Activated CD4-positive, alpha-beta T cell treated with anti-CD3 and anti-CD28 coated beads, Interleukin-10, Interleukin-2, amounts not matched to agents 100 ng/mL and 50 ng/mL, durations not matched to agents 16 hours and 8 hours (primary cell): ENCODE data around the gene ISOC2.

ENCODE experiments used
- DNase-seq: peaks from one replicate; pipeline ENCODE4 v3.0.0-alpha.2; 2020

Gene ISOC2

DNA sequence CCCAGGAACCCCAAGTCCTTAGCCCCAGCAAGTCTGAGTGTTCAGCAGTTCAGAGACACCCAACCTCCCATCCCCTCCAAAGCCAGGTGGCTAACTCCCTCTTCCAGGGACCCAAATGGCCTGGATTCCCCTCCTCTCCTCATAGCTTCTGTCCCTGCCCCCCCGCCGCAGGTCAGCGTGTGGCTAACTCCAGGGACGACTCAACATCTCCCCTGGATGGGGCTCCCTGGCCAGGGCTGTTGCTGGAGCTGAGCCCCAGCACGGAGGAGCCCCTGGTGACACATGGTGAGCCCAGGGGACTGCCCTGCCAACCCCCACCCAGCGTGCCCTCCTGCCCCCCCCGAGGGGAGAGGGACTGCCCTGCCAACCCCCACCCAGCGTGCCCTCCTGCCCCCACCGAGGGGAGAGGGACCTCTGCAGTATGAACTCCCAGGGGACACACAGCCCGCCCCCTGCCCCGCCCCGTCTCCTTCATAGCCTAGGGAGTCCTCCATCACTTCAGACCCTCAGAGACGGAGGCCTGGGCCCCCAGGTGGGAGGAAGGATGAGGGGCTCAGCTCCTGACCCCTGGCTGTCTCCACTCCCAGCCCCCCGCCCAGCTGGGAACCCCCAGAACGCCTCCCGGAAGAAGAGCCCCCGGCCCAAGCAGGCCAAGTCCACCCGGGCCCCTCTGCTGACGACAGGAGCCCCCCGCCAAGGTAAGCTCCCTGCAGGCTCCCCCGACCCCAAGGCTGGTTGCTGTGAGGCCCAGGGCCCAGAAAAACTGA is 28.5 kb upstream of the ISOC2 start:
- DNase-seq = no peak

DNA sequence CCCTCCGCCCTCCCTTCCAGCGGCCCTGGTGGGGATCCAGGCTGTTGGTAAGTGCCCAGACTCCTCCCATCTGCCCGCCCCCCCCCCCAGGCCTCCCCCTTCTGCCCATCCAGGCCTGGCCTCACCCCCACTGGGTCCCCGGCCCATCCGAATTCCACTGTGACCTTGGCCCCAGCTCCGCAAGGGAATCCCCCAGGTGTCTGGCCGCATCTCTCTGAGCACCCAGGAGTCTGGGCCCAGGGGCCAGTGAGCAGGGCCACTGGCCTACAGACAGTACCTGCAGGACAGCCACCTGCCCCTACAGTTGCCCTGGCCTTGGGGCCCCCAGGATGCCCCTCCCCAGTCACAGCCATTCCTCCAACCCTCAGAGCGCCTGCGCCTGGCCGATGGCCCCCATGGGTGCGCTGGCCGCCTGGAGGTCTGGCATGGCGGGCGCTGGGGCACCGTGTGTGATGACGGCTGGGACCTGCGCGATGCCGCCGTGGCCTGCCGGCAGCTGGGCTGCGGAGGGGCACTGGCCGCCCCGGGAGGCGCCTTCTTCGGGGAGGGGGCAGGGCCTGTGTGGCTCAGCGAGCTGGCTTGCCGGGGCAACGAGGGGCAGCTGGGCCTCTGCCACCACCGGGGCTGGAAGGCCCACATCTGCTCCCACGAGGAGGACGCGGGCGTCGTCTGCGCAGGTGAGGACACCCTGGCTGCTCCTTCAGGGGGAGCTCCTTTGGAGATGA is 27.7 kb upstream of the ISOC2 start:
- no peak for DNase-seq

DNA sequence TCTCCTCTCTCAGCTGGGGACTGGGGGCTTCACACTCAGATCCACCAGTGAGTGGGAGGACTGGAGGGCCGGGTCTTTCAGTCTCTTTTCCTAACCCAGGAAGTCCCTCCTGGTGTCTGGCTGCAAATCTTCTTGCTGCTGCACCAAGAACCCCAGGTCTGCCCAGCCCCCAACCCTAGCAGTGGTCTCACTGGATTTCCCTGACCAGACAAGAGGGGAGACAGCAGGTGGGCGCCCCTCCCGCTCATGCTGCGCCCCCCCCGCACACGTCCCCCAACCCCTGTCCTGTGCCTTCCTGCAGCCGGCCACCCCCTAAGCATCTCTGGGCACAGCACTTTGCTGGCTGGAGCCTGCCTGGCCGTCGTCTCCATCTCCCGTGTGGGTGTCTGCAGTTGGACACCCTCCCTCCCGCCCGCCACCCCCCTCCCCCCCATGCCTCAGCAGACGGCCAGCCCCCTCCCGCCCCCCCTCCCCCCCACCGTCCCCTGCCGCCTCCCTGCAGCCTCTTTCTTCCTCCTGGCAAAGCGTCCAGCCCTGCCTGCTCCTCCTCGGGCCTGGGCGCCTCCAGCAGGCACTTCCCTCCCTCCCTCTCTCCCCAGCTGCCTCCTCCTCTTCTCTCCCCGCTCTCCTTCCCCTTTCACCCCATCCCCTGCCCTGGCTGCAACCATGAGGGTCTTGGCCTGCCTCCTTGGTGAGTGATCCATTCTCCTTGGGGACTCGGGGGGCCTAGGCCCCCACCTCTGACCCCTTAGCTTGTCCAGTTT is 26.7 kb upstream of the ISOC2 start, which contains the start of gene SSC5D:
Gene SSC5D, plus strand, starts transcription at position 513 of the 764 bp plus-strand sequence. Its CDS starts 154 bp downstream, at position 667.
- no peak for DNase-seq

DNA sequence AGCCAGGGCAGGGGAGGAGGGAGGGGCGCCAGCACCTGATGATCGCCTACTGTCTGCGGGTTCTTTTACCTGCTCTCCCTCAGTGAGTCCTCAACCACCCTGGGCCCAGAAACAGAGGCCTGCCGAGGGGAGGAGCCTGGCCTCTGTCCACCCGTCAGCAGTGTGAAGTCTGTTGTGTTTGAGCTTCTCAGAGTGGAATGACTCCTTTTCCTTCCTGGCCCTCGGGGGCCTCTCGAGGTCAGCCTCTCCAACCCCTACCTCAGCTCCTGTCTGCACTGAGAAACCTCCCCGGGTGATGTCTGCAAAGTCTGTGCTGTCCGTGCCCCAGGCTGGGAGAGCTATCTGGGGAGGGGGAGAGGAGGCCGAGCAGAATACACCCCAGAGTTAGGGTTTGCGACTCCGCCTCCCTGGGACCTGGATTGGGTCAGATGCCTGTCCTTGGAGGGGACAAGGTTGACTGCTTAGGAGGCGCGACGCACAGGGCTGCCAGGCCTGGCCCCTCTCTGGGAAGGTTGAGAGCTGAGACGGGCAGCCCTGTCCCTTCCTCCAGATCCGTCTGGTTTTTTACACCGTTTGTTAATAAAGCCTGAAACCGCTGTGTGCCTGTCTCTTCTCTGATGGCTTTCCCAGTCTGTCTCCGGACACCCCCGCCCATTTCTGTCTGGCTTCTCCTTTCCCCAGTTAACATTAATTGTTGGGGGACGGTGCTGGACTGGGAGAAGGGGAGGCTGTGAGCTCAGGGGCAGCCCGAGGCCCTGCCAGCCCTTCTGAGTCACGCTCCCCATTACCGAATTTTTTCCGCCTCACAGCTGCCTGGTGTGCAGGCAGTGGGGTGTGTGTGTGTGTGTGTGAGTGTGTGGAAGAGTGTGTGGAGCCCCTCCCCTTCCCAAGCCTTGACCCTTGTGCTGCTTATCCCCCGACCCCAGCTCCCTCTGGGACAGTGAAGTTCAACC is 25.8 kb upstream of the ISOC2 start:
- DNase-seq = peak; percentile 50

DNA sequence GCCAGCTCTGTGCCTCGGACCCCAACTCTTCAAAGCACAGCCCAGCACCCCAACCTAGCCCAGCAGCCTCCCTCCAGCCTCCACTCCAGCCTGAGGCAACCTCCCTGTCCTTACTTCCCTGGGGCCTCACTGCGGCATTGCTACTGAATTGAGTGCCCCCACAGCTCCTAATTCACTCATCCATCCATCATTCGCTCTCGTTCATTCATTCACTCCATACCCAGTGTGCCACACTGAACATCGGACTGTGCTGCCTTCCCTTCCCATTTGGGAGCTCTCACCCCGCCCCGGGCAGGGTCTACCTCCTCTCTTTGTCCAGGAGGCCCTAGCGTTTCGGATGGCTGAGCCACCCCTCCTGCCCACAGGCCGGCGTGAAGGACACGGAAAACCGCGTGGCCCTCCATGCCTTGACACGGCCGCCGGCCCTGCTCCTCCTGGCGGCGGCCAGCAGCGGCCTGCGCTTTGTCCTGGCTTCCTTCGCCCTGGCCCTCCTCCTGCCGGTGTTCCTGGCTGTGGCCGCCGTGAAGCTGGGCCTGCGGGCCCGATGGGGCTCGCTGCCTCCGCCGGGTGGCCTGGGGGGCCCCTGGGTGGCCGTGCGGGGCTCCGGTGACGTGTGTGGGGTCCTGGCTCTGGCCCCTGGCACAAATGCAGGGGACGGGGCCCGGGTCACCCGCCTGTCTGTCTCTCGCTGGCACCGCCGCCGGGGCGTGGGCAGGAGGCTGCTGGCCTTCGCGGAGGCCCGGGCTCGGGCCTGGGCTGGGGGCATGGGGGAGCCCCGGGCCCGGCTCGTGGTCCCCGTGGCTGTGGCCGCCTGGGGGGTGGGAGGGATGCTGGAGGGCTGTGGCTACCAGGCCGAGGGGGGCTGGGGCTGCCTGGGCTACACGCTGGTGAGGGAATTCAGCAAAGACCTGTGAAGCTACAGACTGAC is 24.9 kb upstream of the ISOC2 start:
- no peak for DNase-seq

DNA sequence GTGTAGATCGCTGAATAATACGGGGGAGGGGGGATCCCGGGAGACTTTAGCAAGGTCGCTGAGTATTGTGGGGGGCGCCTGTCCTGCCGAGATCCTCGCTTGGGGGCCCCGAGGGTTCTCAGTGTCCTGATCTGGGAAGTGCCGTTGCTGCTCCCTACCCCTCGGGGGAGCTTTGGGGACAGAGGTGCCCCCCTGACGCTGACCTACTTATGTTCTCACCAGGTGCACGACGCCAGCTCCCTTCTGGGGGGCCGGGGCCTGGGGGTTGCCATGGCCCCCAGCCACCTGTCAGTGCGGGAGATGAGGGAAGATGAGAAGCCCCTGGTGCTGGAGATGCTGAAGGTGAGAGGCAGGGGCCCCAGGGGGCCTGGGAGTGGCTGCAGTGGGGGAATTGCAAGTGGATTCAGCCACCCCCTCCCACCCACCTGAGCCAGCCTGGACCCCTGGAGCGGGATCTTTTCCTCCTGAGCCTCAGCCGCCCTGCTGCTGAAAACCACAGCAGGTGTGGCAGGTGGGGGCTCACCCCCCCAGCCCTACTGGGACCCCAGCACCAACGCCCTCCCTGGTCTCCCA is 24.1 kb upstream of the ISOC2 start:
- no peak for DNase-seq

DNA sequence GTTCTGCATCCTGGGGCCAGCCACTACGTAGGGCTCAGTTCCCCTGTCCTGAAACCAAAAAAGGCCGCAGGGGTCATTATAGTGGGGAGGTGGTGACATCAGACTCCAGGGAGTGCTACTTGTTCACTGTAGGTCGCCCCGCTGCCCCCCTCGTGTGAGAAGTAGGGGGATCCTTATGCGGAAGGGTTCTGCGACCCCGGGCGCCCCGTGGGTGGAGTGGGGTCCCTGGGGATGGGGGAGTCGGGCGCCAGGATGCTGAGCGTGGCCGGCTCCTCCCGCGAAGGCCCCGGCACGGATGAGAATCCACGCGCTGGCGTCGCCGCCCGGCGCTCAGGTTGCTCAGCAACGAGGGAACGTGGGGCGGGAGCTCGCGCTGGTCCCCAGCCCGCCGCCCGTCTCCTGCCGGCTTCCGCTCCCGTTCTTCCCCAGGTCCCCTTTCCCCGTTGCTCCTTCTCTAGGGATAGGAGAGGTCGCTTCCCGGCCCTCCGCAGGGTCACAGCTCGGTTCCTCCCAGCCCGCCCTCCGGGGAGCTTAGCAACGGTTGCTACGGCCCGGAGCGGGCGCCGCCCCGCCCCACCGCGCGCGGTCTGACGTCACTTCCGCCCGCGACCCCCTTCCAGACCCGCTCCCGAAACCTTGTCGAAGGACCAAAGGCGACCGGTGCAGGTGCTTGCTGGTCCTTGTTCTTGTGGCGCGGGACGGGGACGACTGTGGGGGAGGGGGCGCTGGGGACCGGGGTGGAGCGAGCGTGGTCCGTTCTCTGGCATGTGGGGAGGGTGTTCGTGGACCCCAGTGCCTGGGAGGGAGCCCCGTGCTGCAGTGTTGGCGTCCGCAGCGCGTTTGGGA is 23.4 kb upstream of the ISOC2 start, which contains the start of gene NAT14:
Gene NAT14, plus strand, starts transcription at position 596 of the 846 bp plus-strand sequence. CDS start 521 bp downstream, outside the sequence.
- DNase-seq = peak; percentile 72

DNA sequence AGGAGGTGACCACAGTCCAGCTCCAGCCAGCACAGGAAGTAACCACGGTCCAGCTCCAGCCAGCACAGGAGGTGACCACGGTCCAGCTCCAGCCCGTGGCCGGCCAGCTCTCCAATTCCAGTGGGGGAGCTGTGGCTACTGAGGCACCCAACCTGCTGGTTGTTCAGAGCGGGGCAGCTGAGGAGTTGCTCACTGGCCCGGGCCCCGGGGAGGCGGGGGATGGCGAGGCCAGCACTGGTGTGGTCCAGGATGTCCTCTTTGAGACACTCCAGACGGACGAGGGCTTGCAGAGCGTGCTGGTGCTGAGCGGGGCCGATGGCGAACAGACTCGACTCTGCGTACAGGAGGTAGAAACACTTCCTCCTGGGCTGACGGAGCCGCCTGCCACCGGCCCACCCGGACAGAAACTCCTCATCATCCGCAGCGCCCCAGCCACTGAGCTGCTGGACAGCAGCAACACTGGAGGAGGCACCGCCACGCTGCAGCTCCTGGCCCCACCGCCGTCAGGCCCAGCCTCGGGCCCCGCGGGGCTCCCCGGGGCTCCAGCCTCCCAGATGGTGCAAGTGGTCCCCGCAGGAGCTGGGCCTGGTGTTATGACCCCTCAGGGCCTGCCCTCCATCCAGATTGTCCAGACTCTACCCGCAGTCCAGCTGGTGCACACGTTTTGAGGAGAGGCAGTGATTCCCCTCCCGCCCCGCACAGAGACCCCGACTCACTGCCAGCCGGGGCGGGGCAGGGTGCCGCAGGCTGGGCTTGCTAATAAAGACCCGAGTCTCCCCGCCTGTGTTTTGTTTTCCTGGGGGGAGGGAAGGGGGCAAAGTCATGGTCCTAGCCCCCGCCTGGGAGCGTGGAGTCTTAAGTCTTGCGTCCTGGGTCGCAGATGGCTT is 22.5 kb upstream of the ISOC2 start:
- no peak for DNase-seq

DNA sequence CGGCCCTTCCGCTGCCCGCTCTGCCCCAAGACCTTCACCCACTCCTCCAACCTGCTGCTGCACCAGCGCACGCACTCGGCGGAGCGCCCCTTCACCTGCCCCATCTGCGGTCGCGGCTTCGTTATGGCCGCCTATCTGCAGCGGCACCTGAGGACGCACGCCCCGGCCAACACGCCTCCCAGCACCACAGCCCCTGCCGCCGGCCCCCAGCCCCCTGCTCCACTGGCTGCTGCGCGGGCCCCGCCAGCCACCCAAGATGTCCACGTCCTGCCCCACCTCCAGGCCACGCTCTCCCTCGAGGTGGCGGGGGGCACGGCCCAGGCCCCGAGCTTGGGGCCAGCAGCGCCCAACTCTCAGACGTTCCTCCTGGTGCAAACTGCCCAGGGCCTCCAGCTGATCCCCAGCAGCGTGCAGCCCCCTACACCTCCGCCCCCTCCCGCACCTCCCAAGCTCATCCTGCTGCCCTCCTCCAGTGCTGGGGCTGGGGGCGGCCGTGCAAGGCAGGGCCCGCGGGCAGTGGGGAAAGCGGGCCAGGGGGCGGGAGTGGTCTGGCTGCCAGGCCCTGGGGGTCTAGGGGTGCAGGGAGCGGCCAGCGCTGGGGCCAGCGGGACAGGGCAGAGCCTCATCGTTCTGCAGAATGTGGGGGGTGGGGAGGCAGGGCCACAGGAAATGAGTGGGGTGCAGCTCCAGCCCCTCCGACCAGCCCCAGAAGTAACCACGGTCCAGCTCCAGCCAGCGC is 21.7 kb upstream of the ISOC2 start:
- DNase-seq = no peak

DNA sequence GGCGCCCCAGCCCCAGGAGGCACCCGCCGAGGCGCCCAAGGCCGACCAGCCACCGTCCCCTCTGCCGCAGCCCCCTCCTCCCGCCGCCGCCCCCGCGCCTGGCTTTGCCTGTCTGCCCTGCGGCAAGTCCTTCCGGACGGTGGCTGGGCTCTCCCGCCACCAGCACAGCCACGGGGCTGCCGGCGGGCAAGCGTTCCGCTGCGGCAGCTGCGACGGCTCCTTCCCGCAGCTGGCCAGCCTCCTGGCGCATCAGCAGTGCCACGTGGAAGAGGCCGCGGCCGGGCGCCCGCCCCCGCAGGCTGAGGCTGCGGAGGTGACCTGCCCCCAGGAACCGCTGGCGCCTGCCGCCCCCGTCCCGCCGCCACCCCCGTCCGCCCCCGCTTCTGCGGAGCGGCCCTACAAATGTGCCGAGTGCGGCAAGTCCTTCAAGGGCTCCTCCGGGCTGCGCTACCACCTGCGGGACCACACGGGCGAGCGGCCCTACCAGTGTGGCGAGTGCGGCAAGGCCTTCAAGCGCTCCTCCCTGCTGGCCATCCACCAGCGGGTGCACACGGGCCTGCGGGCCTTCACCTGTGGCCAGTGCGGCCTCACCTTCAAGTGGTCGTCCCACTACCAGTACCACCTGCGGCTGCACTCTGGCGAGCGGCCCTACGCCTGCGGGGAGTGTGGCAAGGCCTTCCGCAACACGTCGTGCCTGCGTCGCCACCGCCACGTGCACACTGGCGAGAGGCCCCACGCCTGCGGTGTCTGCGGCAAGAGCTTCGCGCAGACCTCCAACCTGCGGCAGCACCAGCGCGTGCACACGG is 20.9 kb upstream of the ISOC2 start:
- DNase-seq = no peak

DNA sequence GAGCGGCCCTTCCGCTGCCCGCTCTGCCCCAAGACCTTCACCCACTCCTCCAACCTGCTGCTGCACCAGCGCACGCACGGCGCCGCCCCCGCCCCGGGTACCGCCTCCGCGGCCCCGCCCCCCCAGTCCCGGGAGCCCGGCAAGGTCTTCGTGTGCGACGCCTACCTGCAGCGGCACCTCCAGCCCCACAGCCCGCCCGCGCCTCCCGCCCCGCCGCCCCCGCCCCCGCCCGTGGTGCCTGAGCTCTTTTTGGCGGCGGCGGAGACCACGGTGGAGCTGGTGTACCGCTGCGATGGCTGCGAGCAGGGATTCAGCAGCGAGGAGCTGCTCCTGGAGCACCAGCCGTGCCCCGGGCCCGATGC is 20.3 kb upstream of the ISOC2 start:
- DNase-seq = no peak

DNA sequence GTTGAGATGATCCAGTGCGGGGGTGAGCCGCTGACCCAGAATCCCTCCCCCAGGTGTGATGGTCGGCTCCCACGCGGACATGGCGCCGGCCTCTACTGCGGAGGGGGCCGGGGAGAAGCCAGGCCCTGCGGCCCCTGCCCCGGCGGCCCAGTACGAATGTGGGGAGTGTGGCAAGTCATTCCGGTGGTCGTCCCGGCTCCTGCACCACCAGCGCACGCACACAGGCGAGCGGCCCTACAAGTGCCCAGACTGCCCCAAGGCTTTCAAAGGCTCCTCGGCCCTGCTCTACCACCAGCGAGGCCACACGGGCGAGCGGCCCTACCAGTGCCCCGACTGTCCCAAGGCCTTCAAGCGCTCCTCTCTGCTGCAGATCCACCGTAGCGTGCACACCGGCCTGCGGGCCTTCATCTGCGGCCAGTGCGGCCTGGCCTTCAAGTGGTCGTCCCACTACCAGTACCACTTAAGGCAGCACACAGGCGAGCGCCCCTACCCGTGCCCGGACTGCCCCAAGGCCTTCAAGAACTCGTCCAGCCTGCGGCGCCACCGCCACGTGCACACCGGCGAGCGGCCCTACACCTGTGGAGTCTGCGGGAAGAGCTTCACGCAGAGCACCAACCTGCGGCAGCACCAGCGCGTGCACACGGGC is 19.8 kb upstream of the ISOC2 start:
- DNase-seq = no peak

DNA sequence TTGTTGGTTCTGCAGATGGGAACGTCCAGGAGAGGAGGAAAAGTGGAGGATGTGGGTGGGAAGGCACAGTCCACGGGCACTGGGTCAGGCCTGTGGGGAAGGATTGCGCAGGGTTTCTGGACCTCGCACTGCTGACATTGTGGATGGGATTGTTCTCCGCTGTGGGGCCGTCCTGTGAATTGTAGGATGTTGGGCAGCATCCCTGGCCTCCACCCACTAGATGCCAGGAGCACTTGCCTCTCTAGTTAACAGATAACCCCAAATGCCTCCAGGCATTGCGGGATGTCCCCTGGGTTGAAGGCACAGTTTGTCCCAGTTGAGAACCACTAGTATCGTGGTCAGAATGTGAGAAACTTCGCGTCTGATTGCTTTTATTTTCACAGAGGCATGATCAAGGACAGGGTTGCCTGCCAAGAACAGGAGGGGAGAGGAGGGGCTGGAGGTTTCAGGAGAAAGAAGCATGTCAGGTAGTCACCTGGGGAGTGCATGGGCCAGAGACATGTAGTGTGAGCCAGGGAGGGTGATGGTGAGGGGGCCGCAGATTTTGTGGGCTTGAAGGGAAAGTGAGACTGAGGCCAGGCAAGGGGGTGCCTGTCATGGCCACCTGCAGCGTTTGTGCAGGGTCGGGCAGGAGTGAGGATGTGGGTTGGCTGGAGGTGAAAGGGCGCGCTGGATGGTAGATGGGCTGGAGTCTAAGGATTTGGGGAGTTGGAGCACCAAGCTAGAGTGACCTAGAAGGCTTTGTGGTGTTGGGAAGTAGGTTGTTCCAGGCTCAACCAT is 18.2 kb upstream of the ISOC2 start:
- DNase-seq = no peak

DNA sequence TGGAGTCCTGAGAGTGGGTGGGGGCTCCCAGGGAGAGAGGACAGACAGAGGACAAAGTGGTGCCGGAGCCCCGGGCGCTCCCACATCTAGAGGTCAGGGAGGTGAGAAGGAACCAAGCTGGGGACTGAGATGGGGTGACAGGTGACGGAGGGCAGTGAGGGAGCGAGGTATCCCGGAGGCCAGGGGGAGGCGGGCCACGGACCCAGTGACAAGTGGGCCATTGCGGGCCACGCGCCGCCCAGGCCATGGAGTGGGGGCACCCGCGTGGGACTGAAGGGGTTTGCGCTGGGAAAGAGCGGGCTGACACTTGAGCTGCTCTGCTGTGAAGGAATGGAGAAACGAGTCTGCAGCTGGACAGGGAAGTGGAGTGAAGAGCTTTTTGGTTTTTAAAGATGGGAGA is 17.6 kb upstream of the ISOC2 start:
- no peak for DNase-seq

DNA sequence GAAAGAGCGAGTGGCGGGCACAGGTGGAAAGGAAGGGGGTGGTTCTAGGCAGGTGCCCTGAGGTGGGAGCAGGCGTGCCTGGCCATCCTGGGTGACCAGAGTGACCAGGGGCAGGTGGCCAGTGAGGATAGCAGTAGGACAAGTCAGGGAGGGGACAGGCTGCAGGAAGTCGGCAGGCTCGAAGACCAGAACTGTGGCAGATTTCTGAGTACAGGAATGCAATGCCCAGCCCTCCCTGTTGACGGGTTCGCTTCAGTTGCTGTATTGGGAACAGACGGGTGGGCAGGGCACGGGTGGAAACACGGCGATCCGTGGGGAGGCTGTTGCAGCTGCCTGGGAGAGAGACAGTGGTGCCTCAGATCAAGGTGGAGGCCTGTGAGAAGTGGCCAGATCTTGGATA is 16.9 kb upstream of the ISOC2 start:
- no peak for DNase-seq

DNA sequence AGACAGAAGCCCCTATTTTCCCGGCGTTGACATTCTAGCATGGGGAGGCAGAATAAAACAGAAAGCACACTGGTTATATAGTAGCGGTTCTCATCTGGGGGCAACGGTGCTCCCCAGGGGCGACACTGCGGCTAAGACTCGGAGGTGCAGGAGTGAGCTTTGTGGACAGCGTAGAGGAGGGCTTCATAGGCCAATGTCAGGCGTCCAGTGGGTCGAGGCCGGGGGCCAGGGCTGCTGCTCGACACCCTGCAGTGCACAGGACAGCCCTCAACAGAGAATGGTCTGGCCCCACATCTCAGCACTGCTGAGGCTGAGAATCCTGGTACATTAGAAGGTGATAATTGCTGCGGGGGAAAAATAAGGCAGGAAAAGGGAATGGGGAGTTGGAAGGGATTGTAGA is 16.5 kb upstream of the ISOC2 start:
- DNase-seq = no peak
